Mononuclear cell (primary cell): Measurements from ENCODE around the gene MRPL51. TPM values are rescaled to one million over a fixed set of nuclear protein-coding genes. Genes with fewer than 3 reads are reported as not detected.

ENCODE experiments used
- H3K27me3 ChIP-seq: 2 replicates; pipeline ENCODE4 v1.6.0; 2011; ENCODE audit warnings: low read length, control low read depth; ENCODE audit not compliant: insufficient read depth
- H3K4me1 ChIP-seq: 2 replicates; pipeline ENCODE4 v1.5.1; 2011; ENCODE audit warnings: mild to moderate bottlenecking, low read length, control low read depth; ENCODE audit not compliant: insufficient read depth
- H3K4me3 ChIP-seq: 2 replicates; pipeline ENCODE4 v1.5.1; 2011; ENCODE audit warnings: mild to moderate bottlenecking, low read length, moderate library complexity
- H3K9me3 ChIP-seq: 2 replicates; pipeline ENCODE4 v1.5.1; 2011; ENCODE audit warnings: low read depth, mild to moderate bottlenecking, control low read depth, low read length
- total RNA-seq: library from RNA; depleted of rRNA; stranded (reverse); fragments of >200 nt; gene quantifications from one replicate; pipeline ENCODE4 v1.2.3, GENCODE V29; 2012

The MRPL51 gene
- total RNA-seq, 1 donor, result 14.7 TPM

- Histone ChIP-seq H3K4me3 (peak overlapping the region; percentile 97), H3K4me1 (peaks cover 63% of the 10 kb centered on the region), H3K27me3 (no peaks in the 10 kb centered on the region), H3K9me3 (no peaks in the 10 kb centered on the region)
These were observed 41.6 kb upstream of the MRPL51 start for GRCh38 chr12:6534695-6534944.

- Histone ChIP-seq H3K27me3 (no peaks in the 10 kb centered on the region), H3K4me3 (peak within 1 kb of the TSS; percentile 97), H3K4me1 (peaks cover 59% of the 10 kb centered on the region), H3K9me3 (no peaks in the 10 kb centered on the region)
These were observed 41.0 kb upstream of the MRPL51 start, which contains the start of gene GAPDH for GRCh38 chr12:6533923-6534694. GAPDH (plus strand) TSS chr12:6534517; CDS start chr12:6534833, 316 bp downstream.

- Histone ChIP-seq H3K4me3 (peak overlapping the region; percentile 97), H3K9me3 (no peaks in the 10 kb centered on the region), H3K27me3 (no peaks in the 10 kb centered on the region), H3K4me1 (peaks cover 57% of the 10 kb centered on the region)
These were observed 40.5 kb upstream of the MRPL51 start for GRCh38 chr12:6533653-6533922.

GRCh38 chr12:6532927-6533652 is 40.0 kb upstream of the MRPL51 start:
- H3K27me3 ChIP-seq, result no peaks in the 10 kb centered on the region
- H3K4me3 ChIP-seq, result peak overlapping the region; percentile 97
- H3K9me3 ChIP-seq, result no peaks in the 10 kb centered on the region
- H3K4me1 ChIP-seq, result peaks cover 52% of the 10 kb centered on the region

- no peaks in the 10 kb centered on the region for H3K9me3 ChIP-seq
- no peak overlapping the region for H3K4me3 ChIP-seq
- H3K4me1 ChIP-seq, result peaks cover 44% of the 10 kb centered on the region
- no peaks in the 10 kb centered on the region for H3K27me3 ChIP-seq
These were observed 39.2 kb upstream of the MRPL51 start for GRCh38 chr12:6532051-6532926.

- Histone ChIP-seq H3K4me3 (no peak overlapping the region), H3K4me1 (peaks cover 28% of the 10 kb centered on the region), H3K9me3 (no peaks in the 10 kb centered on the region), H3K27me3 (no peaks in the 10 kb centered on the region)
These were observed 37.7 kb upstream of the MRPL51 start for GRCh38 chr12:6530576-6531260.

GRCh38 chr12:6529291-6529737 is 36.3 kb upstream of the MRPL51 start:
- H3K9me3 ChIP-seq, result no peaks in the 10 kb centered on the region
- no peak overlapping the region for H3K4me3 ChIP-seq
- no peaks in the 10 kb centered on the region for H3K27me3 ChIP-seq
- H3K4me1 ChIP-seq, result peaks cover 25% of the 10 kb centered on the region

- Histone ChIP-seq H3K27me3 (no peaks in the 10 kb centered on the region), H3K4me3 (no peak overlapping the region), H3K9me3 (no peaks in the 10 kb centered on the region), H3K4me1 (peaks cover 21% of the 10 kb centered on the region)
These were observed 35.6 kb upstream of the MRPL51 start for GRCh38 chr12:6528539-6529235.

GRCh38 chr12:6527711-6528110 is 34.6 kb upstream of the MRPL51 start:
- Histone ChIP-seq H3K27me3 (no peaks in the 10 kb centered on the region), H3K9me3 (no peaks in the 10 kb centered on the region), H3K4me1 (peaks cover 11% of the 10 kb centered on the region), H3K4me3 (no peak overlapping the region)

- Histone ChIP-seq H3K4me1 (peaks cover 3% of the 10 kb centered on the region), H3K4me3 (no peak overlapping the region), H3K9me3 (no peaks in the 10 kb centered on the region), H3K27me3 (no peaks in the 10 kb centered on the region)
These were observed 33.9 kb upstream of the MRPL51 start for GRCh38 chr12:6526766-6527525.

- no peaks in the 10 kb centered on the region for H3K4me1 ChIP-seq
- no peaks in the 10 kb centered on the region for H3K27me3 ChIP-seq
- no peaks in the 10 kb centered on the region for H3K9me3 ChIP-seq
- no peak overlapping the region for H3K4me3 ChIP-seq
These were observed 33.1 kb upstream of the MRPL51 start for GRCh38 chr12:6526201-6526600.

GRCh38 chr12:6524648-6525047 is 31.6 kb upstream of the MRPL51 start:
- H3K9me3 ChIP-seq, result no peaks in the 10 kb centered on the region
- H3K27me3 ChIP-seq, result no peaks in the 10 kb centered on the region
- no peak overlapping the region for H3K4me3 ChIP-seq
- H3K4me1 ChIP-seq, result no peaks in the 10 kb centered on the region

- Histone ChIP-seq H3K9me3 (no peaks in the 10 kb centered on the region), H3K27me3 (no peaks in the 10 kb centered on the region), H3K4me3 (no peak overlapping the region), H3K4me1 (no peaks in the 10 kb centered on the region)
These were observed 30.6 kb upstream of the MRPL51 start for GRCh38 chr12:6523708-6524107.

GRCh38 chr12:6522193-6522592 is 29.1 kb upstream of the MRPL51 start:
- no peaks in the 10 kb centered on the region for H3K4me1 ChIP-seq
- H3K9me3 ChIP-seq, result no peaks in the 10 kb centered on the region
- H3K4me3 ChIP-seq, result no peak overlapping the region
- no peaks in the 10 kb centered on the region for H3K27me3 ChIP-seq
